ENCODE measurements around the gene KLRD1.
"Not testable (repeated sequence)": the region's sequence is repeated elsewhere in the genome, so short reads cannot be mapped to it uniquely, and the experiment has no call there.

Gene KLRD1

GRCh38 chr12:10364815-10365622 lies 57.3 kb downstream of the KLRD1 start:
- TF ChIP-seq CTCF (IDR thresholded peaks at IDR 0.05), result no peak
- DNase-seq (ENCODE audit: low spot score), result no peak
- Histone ChIP-seq H3K27ac (peak overlapping the region; percentile 85 to 95), H3K4me3 (peak overlapping the region; percentile 85)

GRCh38 chr12:10365696-10366405 lies 58.2 kb downstream of the KLRD1 start:
- Histone ChIP-seq H3K27ac (peak overlapping the region; percentile 85 to 95), H3K4me3 (peak overlapping the region; percentile 85)
- TF ChIP-seq CTCF (IDR thresholded peaks at IDR 0.05), result no peak
- DNase-seq (ENCODE audit: low spot score), result no peak

GRCh38 chr12:10366875-10367274 lies 59.2 kb downstream of the KLRD1 start:
- TF ChIP-seq CTCF (IDR thresholded peaks at IDR 0.05), result no peak
- DNase-seq (ENCODE audit: low spot score), result no peak
- H3K4me3 ChIP-seq, result no peak overlapping the region
- H3K27ac ChIP-seq, result peak overlapping the region; percentile 85 to 95

- H3K27ac ChIP-seq, result peak overlapping the region; percentile 41 to 47
- not testable (repeated sequence) for H3K4me3 ChIP-seq; DNase-seq (ENCODE audit: low spot score)
Measured at GRCh38 chr12:10367714-10368113, 60.0 kb downstream of the KLRD1 start.

GRCh38 chr12:10368206-10369171 lies 60.8 kb downstream of the KLRD1 start:
- no peak for DNase-seq (ENCODE audit: low spot score)
- TF ChIP-seq CTCF (IDR thresholded peaks at IDR 0.05), result no peak
- Histone ChIP-seq H3K4me3 (peak overlapping the region; percentile 42), H3K27ac (peak overlapping the region; percentile 64 to 68)

- no peak overlapping the region for H3K27ac ChIP-seq
- H3K4me3 ChIP-seq, result no peak overlapping the region
- DNase-seq (ENCODE audit: low spot score), result no peak
- TF ChIP-seq CTCF (IDR thresholded peaks at IDR 0.05), result no peak
Measured at GRCh38 chr12:10369557-10370415, 62.1 kb downstream of the KLRD1 start.

GRCh38 chr12:10371893-10372535 lies 64.3 kb downstream of the KLRD1 start:
- DNase-seq (ENCODE audit: low spot score); H3K4me3 ChIP-seq: not testable (repeated sequence)
- peak overlapping the region in 1 of 2 donors; percentile 38 for H3K27ac ChIP-seq
